ENCODE measurements around the gene EID3.

EID3 gene

DNA sequence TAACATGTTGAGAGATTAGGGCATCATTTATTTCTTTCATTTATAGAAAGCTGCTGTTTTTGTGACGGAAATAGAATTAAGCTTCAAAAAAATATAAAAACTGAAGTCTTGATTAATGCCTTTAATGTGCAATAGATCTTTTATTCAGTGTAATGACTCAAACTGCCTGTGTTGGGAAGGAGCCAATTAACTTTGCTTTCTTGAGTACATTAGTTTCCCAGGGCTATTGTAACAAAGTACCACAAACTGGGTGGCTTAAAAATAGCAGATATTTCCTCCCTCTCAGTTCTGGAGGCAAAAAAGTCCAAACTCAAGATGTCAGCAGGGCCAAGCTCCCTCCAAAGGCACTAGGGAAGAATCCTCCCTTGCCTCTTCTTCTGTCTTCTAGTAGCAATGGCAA is 36.6 kb downstream of the EID3 start:
- Histone ChIP-seq H3K4me3 (ENCODE audit: low read length in 2 of 2) (no peak overlapping the region), H2AK5ac (ENCODE audit: low read depth, low read length) (no peak overlapping the region), H3K4me1 (ENCODE audit: control insufficient read depth in 2 of 2, insufficient read depth in 1 of 2, low read depth in 1 of 2, low read length in 2 of 2) (peaks cover 2 to 5% of the 10 kb centered on the region in 2 donors), H2BK120ac (ENCODE audit: low read depth, low read length) (no peak overlapping the region), H2AFZ (ENCODE audit: low read length) (no peak overlapping the region), H3K79me1 (ENCODE audit: low read depth, low read length) (no peaks in the 10 kb centered on the region), H4K91ac (ENCODE audit: low read depth, low read length, poor library complexity) (no peak overlapping the region), H3K14ac (ENCODE audit: low read length) (no peak overlapping the region), H3K27me3 (ENCODE audit: control insufficient read depth in 3 of 3, insufficient read depth in 3 of 3, low read depth in 1 of 3, low read length in 3 of 3) (no peaks in the 10 kb centered on the region), H3K36me3 (replicated peaks in 1 of 2; ENCODE audit: control insufficient read depth in 2 of 2, insufficient read depth in 2 of 2, low read length in 2 of 2) (peaks cover 26 to 87% of the 10 kb centered on the region in 2 donors), H3K4me2 (ENCODE audit: insufficient read depth, low read length, poor library complexity, severe bottlenecking) (no peak overlapping the region), H3K9me3 (replicated peaks in 1 of 2; ENCODE audit: control insufficient read depth in 2 of 2, insufficient read depth in 1 of 2, low read depth in 1 of 2, low read length in 2 of 2) (peaks cover 0 to 2% of the 10 kb centered on the region in 2 donors), H3K27ac (replicated peaks; ENCODE audit: low read length) (no peak overlapping the region), H4K8ac (ENCODE audit: low read depth, low read length) (no peak overlapping the region), H3K4ac (ENCODE audit: low read length) (no peak overlapping the region), H3K18ac (ENCODE audit: low read length) (no peak overlapping the region), H2BK15ac (ENCODE audit: low read length) (no peak overlapping the region), H3K23ac (ENCODE audit: low read depth, low read length, poor library complexity) (no peak overlapping the region), H2BK12ac (ENCODE audit: low read length) (no peak overlapping the region), H3K9ac (ENCODE audit: low read depth, low read length, poor library complexity) (no peak overlapping the region), H2BK5ac (ENCODE audit: low read length) (no peak overlapping the region)
- DNase-seq (ENCODE audit: low spot score), result no peak
- WGBS, 2 donors (ENCODE audit: extremely low coverage in 2 of 2, insufficient read length in 2 of 2, insufficient replicate concordance in 1 of 2), result no CpG with 5 or more reads among the region's 1 CpG

GRCh38 chr12:104340925-104341611 is 37.5 kb downstream of the EID3 start:
- Histone ChIP-seq H2AFZ (ENCODE audit: low read length) (no peak overlapping the region), H3K9me3 (replicated peaks in 1 of 2; ENCODE audit: control insufficient read depth in 2 of 2, insufficient read depth in 1 of 2, low read depth in 1 of 2, low read length in 2 of 2) (peaks cover 0 to 2% of the 10 kb centered on the region in 2 donors), H3K18ac (ENCODE audit: low read length) (no peak overlapping the region), H2BK12ac (ENCODE audit: low read length) (no peak overlapping the region), H3K14ac (ENCODE audit: low read length) (no peak overlapping the region), H3K4me3 (ENCODE audit: low read length in 2 of 2) (no peak overlapping the region), H4K8ac (ENCODE audit: low read depth, low read length) (no peak overlapping the region), H4K91ac (ENCODE audit: low read depth, low read length, poor library complexity) (no peak overlapping the region), H2BK5ac (ENCODE audit: low read length) (no peak overlapping the region), H3K23ac (ENCODE audit: low read depth, low read length, poor library complexity) (no peak overlapping the region), H3K27ac (replicated peaks; ENCODE audit: low read length) (no peak overlapping the region), H2BK120ac (ENCODE audit: low read depth, low read length) (no peak overlapping the region), H3K9ac (ENCODE audit: low read depth, low read length, poor library complexity) (peak overlapping the region; percentile 27), H3K79me1 (ENCODE audit: low read depth, low read length) (no peaks in the 10 kb centered on the region), H3K4ac (ENCODE audit: low read length) (no peak overlapping the region), H3K4me2 (ENCODE audit: insufficient read depth, low read length, poor library complexity, severe bottlenecking) (no peak overlapping the region), H3K36me3 (replicated peaks in 1 of 2; ENCODE audit: control insufficient read depth in 2 of 2, insufficient read depth in 2 of 2, low read length in 2 of 2) (peaks cover 26 to 87% of the 10 kb centered on the region in 2 donors), H2AK5ac (ENCODE audit: low read depth, low read length) (no peak overlapping the region), H3K4me1 (ENCODE audit: control insufficient read depth in 2 of 2, insufficient read depth in 1 of 2, low read depth in 1 of 2, low read length in 2 of 2) (peaks cover 2 to 5% of the 10 kb centered on the region in 2 donors), H2BK15ac (ENCODE audit: low read length) (no peak overlapping the region), H3K27me3 (ENCODE audit: control insufficient read depth in 3 of 3, insufficient read depth in 3 of 3, low read depth in 1 of 3, low read length in 3 of 3) (no peaks in the 10 kb centered on the region)
- DNase-seq (ENCODE audit: low spot score), result no peak
- no CpG with 5 or more reads among the region's 6 CpGs for WGBS, 2 donors (ENCODE audit: extremely low coverage in 2 of 2, insufficient read length in 2 of 2, insufficient replicate concordance in 1 of 2)

GRCh38 chr12:104342147-104342546 is 38.6 kb downstream of the EID3 start:
- Histone ChIP-seq H3K18ac (ENCODE audit: low read length) (no peak overlapping the region), H2BK5ac (ENCODE audit: low read length) (no peak overlapping the region)
- no CpG with 5 or more reads among the region's 2 CpGs for WGBS, 2 donors (ENCODE audit: extremely low coverage in 2 of 2, insufficient read length in 2 of 2, insufficient replicate concordance in 1 of 2)

GRCh38 chr12:104342635-104343249 is 39.2 kb downstream of the EID3 start:
- Histone ChIP-seq H2BK5ac (ENCODE audit: low read length) (no peak overlapping the region), H2BK15ac (ENCODE audit: low read length) (no peak overlapping the region), H4K8ac (ENCODE audit: low read depth, low read length) (no peak overlapping the region), H2BK12ac (ENCODE audit: low read length) (no peak overlapping the region), H3K23ac (ENCODE audit: low read depth, low read length, poor library complexity) (no peak overlapping the region), H2AFZ (ENCODE audit: low read length) (no peak overlapping the region), H3K4ac (ENCODE audit: low read length) (no peak overlapping the region), H3K27me3 (ENCODE audit: control insufficient read depth in 3 of 3, insufficient read depth in 3 of 3, low read depth in 1 of 3, low read length in 3 of 3) (no peaks in the 10 kb centered on the region), H2AK5ac (ENCODE audit: low read depth, low read length) (no peak overlapping the region), H3K9ac (ENCODE audit: low read depth, low read length, poor library complexity) (no peak overlapping the region), H3K18ac (ENCODE audit: low read length) (no peak overlapping the region), H3K36me3 (replicated peaks in 1 of 2; ENCODE audit: control insufficient read depth in 2 of 2, insufficient read depth in 2 of 2, low read length in 2 of 2) (peaks cover 26 to 86% of the 10 kb centered on the region in 2 donors), H3K14ac (ENCODE audit: low read length) (no peak overlapping the region), H3K27ac (replicated peaks; ENCODE audit: low read length) (no peak overlapping the region), H2BK120ac (ENCODE audit: low read depth, low read length) (no peak overlapping the region), H3K4me3 (ENCODE audit: low read length in 2 of 2) (no peak overlapping the region), H3K79me1 (ENCODE audit: low read depth, low read length) (no peaks in the 10 kb centered on the region), H3K4me2 (ENCODE audit: insufficient read depth, low read length, poor library complexity, severe bottlenecking) (no peak overlapping the region), H4K91ac (ENCODE audit: low read depth, low read length, poor library complexity) (no peak overlapping the region), H3K4me1 (ENCODE audit: control insufficient read depth in 2 of 2, insufficient read depth in 1 of 2, low read depth in 1 of 2, low read length in 2 of 2) (peaks cover 2 to 5% of the 10 kb centered on the region in 2 donors), H3K9me3 (replicated peaks in 1 of 2; ENCODE audit: control insufficient read depth in 2 of 2, insufficient read depth in 1 of 2, low read depth in 1 of 2, low read length in 2 of 2) (peaks cover 0 to 2% of the 10 kb centered on the region in 2 donors)
- no peak for DNase-seq (ENCODE audit: low spot score)
- WGBS, 2 donors (ENCODE audit: extremely low coverage in 2 of 2, insufficient read length in 2 of 2, insufficient replicate concordance in 1 of 2), result no CpG with 5 or more reads among the region's 12 CpGs

More at GRCh38 chr12:104342147-104342546, 38.6 kb downstream of the EID3 start:
- Histone ChIP-seq H2BK120ac (ENCODE audit: low read depth, low read length) (no peak overlapping the region), H4K91ac (ENCODE audit: low read depth, low read length, poor library complexity) (no peak overlapping the region), H3K27ac (replicated peaks; ENCODE audit: low read length) (no peak overlapping the region), H4K8ac (ENCODE audit: low read depth, low read length) (no peak overlapping the region), H3K4me2 (ENCODE audit: insufficient read depth, low read length, poor library complexity, severe bottlenecking) (no peak overlapping the region), H2AK5ac (ENCODE audit: low read depth, low read length) (no peak overlapping the region), H2BK12ac (ENCODE audit: low read length) (no peak overlapping the region), H2AFZ (ENCODE audit: low read length) (no peak overlapping the region), H3K14ac (ENCODE audit: low read length) (no peak overlapping the region), H3K27me3 (ENCODE audit: control insufficient read depth in 3 of 3, insufficient read depth in 3 of 3, low read depth in 1 of 3, low read length in 3 of 3) (no peaks in the 10 kb centered on the region), H3K4me1 (ENCODE audit: control insufficient read depth in 2 of 2, insufficient read depth in 1 of 2, low read depth in 1 of 2, low read length in 2 of 2) (peaks cover 2 to 5% of the 10 kb centered on the region in 2 donors), H3K36me3 (replicated peaks in 1 of 2; ENCODE audit: control insufficient read depth in 2 of 2, insufficient read depth in 2 of 2, low read length in 2 of 2) (peaks cover 23 to 85% of the 10 kb centered on the region in 2 donors), H3K9ac (ENCODE audit: low read depth, low read length, poor library complexity) (no peak overlapping the region), H3K9me3 (replicated peaks in 1 of 2; ENCODE audit: control insufficient read depth in 2 of 2, insufficient read depth in 1 of 2, low read depth in 1 of 2, low read length in 2 of 2) (peaks cover 0 to 2% of the 10 kb centered on the region in 2 donors), H3K23ac (ENCODE audit: low read depth, low read length, poor library complexity) (no peak overlapping the region), H3K4me3 (ENCODE audit: low read length in 2 of 2) (no peak overlapping the region), H3K4ac (ENCODE audit: low read length) (no peak overlapping the region), H3K79me1 (ENCODE audit: low read depth, low read length) (no peaks in the 10 kb centered on the region), H2BK15ac (ENCODE audit: low read length) (no peak overlapping the region)
- no peak for DNase-seq (ENCODE audit: low spot score)
